Tibial nerve (tissue), 4 donors: ENCODE results near the gene LHX3.

Source experiments
- CTCF ChIP-seq, 5 experiments: fragments of 200-600 bp in 3 of 5; fragments of 450-650 bp in 2 of 5; sonication (generic) in 3 of 5; IDR thresholded peaks; one replicate each; pipeline ENCODE4 v1.5.1; 2016 to 2019; ENCODE audit warnings: antibody characterized with exemption in 5 of 5, mild to moderate bottlenecking in 3 of 5, moderate library complexity in 2 of 5
- EP300 ChIP-seq, 2 donors: sonication (generic); formaldehyde crosslinking; IDR thresholded peaks; one replicate each; pipeline ENCODE4 v1.6.1; 2017; ENCODE audit warnings: antibody characterized with exemption in 2 of 2, mild to moderate bottlenecking in 1 of 2

- TF ChIP-seq CTCF (IDR thresholded peaks at IDR 0.05) (no peak), EP300 (IDR thresholded peaks at IDR 0.05) (no peak)
Measured at GRCh38 chr9:136174779-136175615, 29.9 kb downstream of the LHX3 start.
